SK-N-SH (cell line): ENCODE measurements around the gene CIDEB.

Experiments used
- EZH2phosphoT487 ChIP-seq: fragments of 200-600 bp; sonication (generic); IDR thresholded peaks from 2 replicates; pipeline ENCODE4 v1.6.1; 2017; ENCODE audit warnings: low read depth, mixed run types, mild to moderate bottlenecking, antibody characterized with exemption, moderate library complexity, borderline replicate concordance
- FOXJ3 ChIP-seq: sonication (generic); formaldehyde crosslinking; IDR thresholded peaks from 2 replicates; pipeline ENCODE4 v1.5.1; 2020; ENCODE audit warnings: mild to moderate bottlenecking, missing genetic modification reagents
- FOXM1 ChIP-seq: IDR thresholded peaks from 2 replicates; pipeline ENCODE4 v1.4.0; 2012; ENCODE audit warnings: low read depth, mild to moderate bottlenecking
- NRF1 ChIP-seq: IDR thresholded peaks from 2 replicates; pipeline ENCODE4 v1.6.1; 2012; ENCODE audit warnings: low read depth, mild to moderate bottlenecking, low read length
- POLR2AphosphoS5 ChIP-seq: IDR thresholded peaks from 2 replicates; pipeline ENCODE4 v1.6.1; 2012; ENCODE audit warnings: low read depth, low read length
- SIN3A ChIP-seq: IDR thresholded peaks from 2 replicates; pipeline ENCODE4 v1.6.1; 2012; ENCODE audit warnings: low read depth, mild to moderate bottlenecking, low read length, moderate library complexity, borderline replicate concordance
- SMC3 ChIP-seq: IDR thresholded peaks from 2 replicates; pipeline ENCODE4 v1.6.1; 2012; ENCODE audit warnings: low read depth, low read length, improper control_type of control experiment
- TAF1 ChIP-seq: IDR thresholded peaks from 2 replicates; pipeline ENCODE4 v1.6.1; 2012; ENCODE audit warnings: low read depth, mild to moderate bottlenecking, low read length, moderate library complexity, borderline replicate concordance
- TEAD4 ChIP-seq: IDR thresholded peaks from 2 replicates; pipeline ENCODE4 v1.4.0; 2012; ENCODE audit warnings: mild to moderate bottlenecking, borderline replicate concordance; ENCODE audit not compliant: insufficient read depth
- TF ChIP-seq, protein P1 (sequence below): fragments of 200-600 bp; sonication (generic); IDR thresholded peaks from 2 replicates; pipeline ENCODE4 v1.6.1; 2017; ENCODE audit warnings: antibody characterized with exemption, mild to moderate bottlenecking, moderate library complexity

DNA sequence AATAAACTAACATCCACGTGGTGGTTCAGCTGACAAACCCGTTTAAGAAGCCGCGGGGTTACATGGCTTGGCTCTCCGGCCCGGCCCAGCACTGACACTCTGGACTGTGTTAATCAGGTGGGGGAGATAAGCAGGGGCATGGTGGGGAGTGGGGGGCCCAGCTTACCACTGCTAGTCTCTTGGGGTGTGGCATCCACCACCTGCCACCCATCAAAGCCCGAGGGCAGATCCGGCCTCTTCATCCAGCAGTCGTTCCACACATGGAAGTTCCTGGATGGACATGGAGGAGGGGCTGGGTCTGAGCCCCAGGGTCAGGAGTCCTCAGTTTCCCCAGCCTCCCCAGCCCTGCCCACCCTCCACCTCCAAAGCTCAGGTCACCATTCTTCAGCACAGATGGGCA is 49.7 kb downstream of the CIDEB start:
- TF ChIP-seq SIN3A, result no peak
- TF ChIP-seq FOXJ3 (CRISPR knock-in tag), result no peak
- TF ChIP-seq NRF1, result no peak
- no peak for TF ChIP-seq SMC3
- TF ChIP-seq TEAD4, result no peak
- TF ChIP-seq POLR2AphosphoS5, result no peak
- TF ChIP-seq FOXM1, result no peak
- TF ChIP-seq, protein P1, sequence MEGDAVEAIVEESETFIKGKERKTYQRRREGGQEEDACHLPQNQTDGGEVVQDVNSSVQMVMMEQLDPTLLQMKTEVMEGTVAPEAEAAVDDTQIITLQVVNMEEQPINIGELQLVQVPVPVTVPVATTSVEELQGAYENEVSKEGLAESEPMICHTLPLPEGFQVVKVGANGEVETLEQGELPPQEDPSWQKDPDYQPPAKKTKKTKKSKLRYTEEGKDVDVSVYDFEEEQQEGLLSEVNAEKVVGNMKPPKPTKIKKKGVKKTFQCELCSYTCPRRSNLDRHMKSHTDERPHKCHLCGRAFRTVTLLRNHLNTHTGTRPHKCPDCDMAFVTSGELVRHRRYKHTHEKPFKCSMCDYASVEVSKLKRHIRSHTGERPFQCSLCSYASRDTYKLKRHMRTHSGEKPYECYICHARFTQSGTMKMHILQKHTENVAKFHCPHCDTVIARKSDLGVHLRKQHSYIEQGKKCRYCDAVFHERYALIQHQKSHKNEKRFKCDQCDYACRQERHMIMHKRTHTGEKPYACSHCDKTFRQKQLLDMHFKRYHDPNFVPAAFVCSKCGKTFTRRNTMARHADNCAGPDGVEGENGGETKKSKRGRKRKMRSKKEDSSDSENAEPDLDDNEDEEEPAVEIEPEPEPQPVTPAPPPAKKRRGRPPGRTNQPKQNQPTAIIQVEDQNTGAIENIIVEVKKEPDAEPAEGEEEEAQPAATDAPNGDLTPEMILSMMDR, result no peak
- TF ChIP-seq TAF1, result no peak
- TF ChIP-seq EZH2phosphoT487, result no peak
